ENCODE measurements around the gene CELF4. TPM values are rescaled to one million over a fixed set of nuclear protein-coding genes. Genes with fewer than 3 reads are reported as not detected.
"Not testable (repeated sequence)": the region's sequence is repeated elsewhere in the genome, so short reads cannot be mapped to it uniquely, and the experiment has no call there.

The CELF4 gene
- total and polyA plus RNA-seq, 2 donors: 0.79 TPM

DNA sequence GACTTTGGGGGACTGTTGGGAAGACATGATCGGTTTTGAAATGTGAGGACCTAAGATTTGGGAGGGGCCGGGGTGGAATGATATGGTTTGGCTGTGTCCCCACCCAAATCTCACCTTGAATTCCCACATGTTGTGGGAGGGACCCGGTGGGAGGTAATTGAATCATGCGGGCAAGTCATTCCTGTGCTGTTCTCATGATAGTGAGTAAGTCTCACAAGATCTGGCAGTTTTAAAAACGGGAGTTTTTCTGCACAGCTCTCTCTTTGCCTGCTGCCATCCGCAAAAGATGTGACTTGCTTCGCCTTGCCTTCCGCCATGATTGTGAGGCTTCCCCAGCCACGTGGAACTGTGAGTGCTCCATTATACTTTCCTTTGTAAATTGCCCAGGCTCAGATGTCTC is 207.5 kb downstream of the CELF4 start:
- not testable (repeated sequence) for DNase-seq (ENCODE audit: extremely low spot score); H3K27ac ChIP-seq (ENCODE audit: low read depth); H3K36me3 ChIP-seq (ENCODE audit: insufficient read depth); H3K4me1 ChIP-seq (ENCODE audit: insufficient read depth); H3K4me3 ChIP-seq (ENCODE audit: low read depth, low read length)
- 63% methylated on average over 9 of the region's 9 CpGs for WGBS

DNA sequence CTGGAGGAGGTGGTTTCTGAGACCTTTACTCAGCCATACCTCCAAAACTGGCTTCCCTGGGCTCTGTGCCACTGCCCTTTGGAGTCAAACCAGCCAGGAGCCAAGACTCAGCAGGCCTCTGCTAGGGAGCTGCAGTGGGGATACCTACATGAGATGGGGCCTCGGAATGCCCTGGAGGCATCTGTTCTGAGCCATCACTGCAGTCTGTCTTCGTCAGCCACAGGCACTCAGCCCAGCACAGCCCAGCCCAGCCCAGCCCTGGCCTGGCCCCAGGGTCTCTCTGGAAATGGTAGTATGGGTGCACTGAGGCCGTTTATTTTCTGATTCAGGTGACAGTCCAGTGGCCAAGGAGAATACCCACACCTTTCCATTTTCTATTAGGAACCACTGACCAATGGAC is 209.8 kb downstream of the CELF4 start:
- H3K4me1 ChIP-seq (ENCODE audit: insufficient read depth): no peaks in the 10 kb centered on the region
- H3K36me3 ChIP-seq (ENCODE audit: insufficient read depth): no peaks in the 10 kb centered on the region
- H3K27ac ChIP-seq (ENCODE audit: low read depth): no peak overlapping the region
- no peak overlapping the region for H3K4me3 ChIP-seq (ENCODE audit: low read depth, low read length)
- 75% methylated on average over 3 of the region's 3 CpGs for WGBS
- DNase-seq (ENCODE audit: extremely low spot score): no peak

DNA sequence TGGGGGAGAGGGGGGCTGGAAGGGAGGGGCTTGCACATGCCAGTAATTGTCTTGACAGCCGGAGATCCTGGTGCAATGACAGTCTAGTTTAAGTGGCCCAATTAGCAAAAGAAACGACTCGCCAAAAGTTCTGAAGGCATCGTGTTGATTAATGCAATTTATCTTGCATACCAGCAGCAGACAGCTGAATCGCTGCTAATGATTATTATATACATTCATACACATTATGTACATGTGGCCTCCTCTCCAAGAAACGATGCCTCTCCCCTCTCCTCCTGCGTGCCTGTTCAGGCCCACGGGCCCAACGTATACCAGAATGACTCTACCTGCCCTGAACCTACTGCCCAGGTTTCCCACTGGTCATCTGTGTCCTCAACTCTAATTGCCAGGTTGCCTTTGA is 214.5 kb downstream of the CELF4 start:
- WGBS: 83% methylated on average over 9 of the region's 9 CpGs
- H3K4me1 ChIP-seq (ENCODE audit: insufficient read depth): no peaks in the 10 kb centered on the region
- no peak overlapping the region for H3K4me3 ChIP-seq (ENCODE audit: low read depth, low read length)
- no peaks in the 10 kb centered on the region for H3K36me3 ChIP-seq (ENCODE audit: insufficient read depth)
- no peak overlapping the region for H3K27ac ChIP-seq (ENCODE audit: low read depth)
- no peak for DNase-seq (ENCODE audit: extremely low spot score)

DNA sequence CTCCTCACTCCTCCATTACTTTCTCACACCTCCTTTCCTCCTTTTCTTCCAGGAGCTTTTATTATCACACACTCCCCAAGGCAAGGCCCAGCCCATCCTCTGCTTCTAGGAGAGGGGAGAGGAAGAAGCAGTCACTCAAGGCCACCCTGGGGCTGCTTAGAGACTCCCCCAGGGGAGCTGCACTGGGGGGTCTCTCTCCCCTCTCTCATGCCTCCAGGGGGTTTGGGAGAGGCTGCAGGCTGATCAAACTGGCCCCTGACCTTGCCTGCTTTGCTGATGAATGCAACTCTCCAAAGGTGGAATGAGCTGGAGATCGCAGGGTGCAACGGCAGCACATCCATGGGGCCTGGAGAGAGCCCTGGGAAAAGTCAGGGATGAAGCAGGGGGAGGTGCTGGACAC is 216.9 kb downstream of the CELF4 start:
- DNase-seq (ENCODE audit: extremely low spot score): no peak
- no peaks in the 10 kb centered on the region for H3K36me3 ChIP-seq (ENCODE audit: insufficient read depth)
- no peak overlapping the region for H3K4me3 ChIP-seq (ENCODE audit: low read depth, low read length)
- H3K4me1 ChIP-seq (ENCODE audit: insufficient read depth): no peaks in the 10 kb centered on the region
- H3K27ac ChIP-seq (ENCODE audit: low read depth): no peak overlapping the region
- WGBS: 82% methylated on average over 2 of the region's 2 CpGs

DNA sequence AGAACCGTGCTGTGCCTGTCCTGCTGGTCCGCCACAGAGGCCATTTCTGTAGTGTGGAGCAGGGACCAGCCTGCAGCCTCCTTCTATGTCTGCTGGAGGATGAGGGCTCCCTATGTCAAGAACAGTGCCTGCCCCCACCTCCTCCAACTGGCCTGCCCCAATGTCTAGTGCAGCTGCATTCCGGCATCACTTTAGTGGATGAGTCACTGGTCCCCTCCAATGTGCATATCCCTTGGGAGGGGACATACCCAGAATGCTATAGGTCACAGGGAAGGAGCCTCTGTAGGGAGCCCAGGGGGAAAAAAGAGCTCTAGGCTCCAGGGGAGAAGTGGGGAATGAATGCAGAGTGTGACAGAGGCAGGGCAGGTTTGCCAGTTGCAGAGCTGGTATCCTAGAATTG is 219.6 kb downstream of the CELF4 start:
- 68% methylated on average over 3 of the region's 3 CpGs for WGBS
- no peaks in the 10 kb centered on the region for H3K36me3 ChIP-seq (ENCODE audit: insufficient read depth)
- H3K4me3 ChIP-seq (ENCODE audit: low read depth, low read length): no peak overlapping the region
- H3K4me1 ChIP-seq (ENCODE audit: insufficient read depth): no peaks in the 10 kb centered on the region
- H3K27ac ChIP-seq (ENCODE audit: low read depth): no peak overlapping the region
- DNase-seq (ENCODE audit: extremely low spot score): no peak

DNA sequence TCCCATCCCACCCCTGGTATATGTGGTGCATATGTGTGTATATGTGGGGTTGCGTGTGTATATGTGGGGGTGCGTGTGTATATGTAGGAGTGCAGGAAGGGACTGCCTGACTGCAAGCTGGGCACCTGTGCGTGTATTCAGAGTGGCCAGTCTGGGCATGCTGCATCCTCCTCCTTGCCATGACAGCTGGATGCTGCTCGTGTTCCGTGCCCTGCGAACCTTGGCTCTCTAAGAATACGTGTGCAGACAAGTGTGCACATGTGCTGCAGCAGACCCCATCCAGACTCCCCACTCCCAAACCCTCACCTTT is 222.1 kb downstream of the CELF4 start:
- Histone ChIP-seq H3K36me3 (ENCODE audit: insufficient read depth) (no peaks in the 10 kb centered on the region), H3K27ac (ENCODE audit: low read depth) (no peak overlapping the region), H3K4me1 (ENCODE audit: insufficient read depth) (no peaks in the 10 kb centered on the region), H3K4me3 (ENCODE audit: low read depth, low read length) (no peak overlapping the region)
- no peak for DNase-seq (ENCODE audit: extremely low spot score)
- WGBS: 25% methylated on average over 7 of the region's 7 CpGs

DNA sequence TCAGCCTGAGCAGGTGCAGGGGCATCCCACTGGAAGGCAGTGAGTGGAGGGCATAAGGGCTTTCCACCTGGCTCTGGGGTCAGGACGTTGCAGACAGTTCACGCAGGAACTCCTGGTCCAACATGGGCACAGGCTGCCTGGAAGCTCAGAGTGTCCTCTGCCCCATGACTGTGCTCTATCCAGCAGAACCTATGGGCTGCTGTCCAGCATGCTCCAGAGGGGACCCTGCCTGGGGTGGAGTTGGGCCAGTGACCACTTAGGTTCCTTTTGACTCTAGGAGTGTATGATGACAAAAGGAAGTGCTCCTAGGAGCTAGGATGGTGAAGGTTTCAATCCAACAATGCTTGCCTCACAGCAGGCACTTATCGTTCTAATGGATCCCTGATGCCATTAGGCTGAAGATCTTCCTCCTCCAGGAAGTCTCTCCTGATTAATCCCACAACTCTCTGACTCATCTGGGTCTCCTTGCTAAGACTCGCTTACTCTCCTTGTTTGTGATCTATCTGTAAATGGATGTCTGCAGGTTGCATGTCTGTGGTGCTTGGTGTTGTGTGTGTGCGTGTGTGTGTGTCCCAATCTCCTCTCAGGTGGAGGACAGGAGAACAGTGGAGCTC is 224.0 kb downstream of the CELF4 start:
- Histone ChIP-seq H3K27ac (ENCODE audit: low read depth) (no peak overlapping the region), H3K4me1 (ENCODE audit: insufficient read depth) (no peaks in the 10 kb centered on the region), H3K36me3 (ENCODE audit: insufficient read depth) (no peaks in the 10 kb centered on the region), H3K4me3 (ENCODE audit: low read depth, low read length) (no peak overlapping the region)
- 82% methylated on average over 5 of the region's 5 CpGs for WGBS
- no peak for DNase-seq (ENCODE audit: extremely low spot score)

DNA sequence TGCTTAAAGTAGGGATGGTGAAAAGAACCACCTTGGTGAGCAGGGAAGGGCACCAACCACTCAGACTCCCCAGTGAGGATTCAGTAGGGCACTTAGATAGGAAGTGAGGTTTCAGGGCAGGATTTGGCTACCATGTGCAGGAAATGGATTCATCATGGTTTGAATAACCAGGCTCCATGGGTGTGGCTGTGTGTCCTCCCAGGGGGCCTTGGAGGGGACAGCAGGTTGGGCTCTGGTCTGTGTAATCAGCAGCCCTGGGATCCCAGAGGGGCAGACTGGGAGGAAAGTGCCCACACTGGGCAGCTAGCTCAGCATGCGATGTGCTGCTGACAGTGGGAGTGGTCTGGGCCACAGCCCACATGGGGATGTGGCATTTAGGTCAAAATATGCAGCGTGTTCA is 224.6 kb downstream of the CELF4 start:
- no peak for DNase-seq (ENCODE audit: extremely low spot score)
- H3K4me1 ChIP-seq (ENCODE audit: insufficient read depth): no peaks in the 10 kb centered on the region
- H3K36me3 ChIP-seq (ENCODE audit: insufficient read depth): no peaks in the 10 kb centered on the region
- 70% methylated on average over 2 of the region's 2 CpGs for WGBS
- H3K27ac ChIP-seq (ENCODE audit: low read depth): no peak overlapping the region
- no peak overlapping the region for H3K4me3 ChIP-seq (ENCODE audit: low read depth, low read length)

DNA sequence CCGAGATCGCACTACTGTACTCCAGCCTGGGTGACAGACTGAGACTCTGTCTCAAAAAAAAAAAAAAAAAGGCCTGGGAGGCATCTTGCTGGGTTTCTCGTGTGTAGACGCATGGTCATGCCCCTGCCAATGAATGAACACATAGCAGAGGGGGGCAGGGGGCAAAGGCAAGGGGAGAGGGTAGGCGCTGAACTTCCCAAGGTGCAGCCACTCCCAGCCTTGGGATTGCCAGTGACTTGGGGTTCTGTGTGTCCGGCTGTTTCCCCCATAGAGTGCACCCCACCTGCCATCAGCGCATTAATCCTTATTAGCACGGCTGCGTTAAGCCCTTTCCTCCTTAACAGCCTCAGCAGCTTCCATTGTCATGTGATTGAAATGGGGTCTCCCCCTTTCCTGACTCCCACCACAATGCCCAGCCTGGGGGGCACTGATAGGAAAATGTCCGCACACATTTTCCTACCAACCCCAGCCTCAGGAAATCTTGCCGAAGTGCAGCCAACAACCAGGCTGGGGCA is 225.8 kb downstream of the CELF4 start:
- no peak overlapping the region for H3K27ac ChIP-seq (ENCODE audit: low read depth)
- 65% methylated on average over 11 of the region's 11 CpGs for WGBS
- H3K36me3 ChIP-seq (ENCODE audit: insufficient read depth): no peaks in the 10 kb centered on the region
- DNase-seq (ENCODE audit: extremely low spot score): no peak
- H3K4me3 ChIP-seq (ENCODE audit: low read depth, low read length): no peak overlapping the region
- no peaks in the 10 kb centered on the region for H3K4me1 ChIP-seq (ENCODE audit: insufficient read depth)

DNA sequence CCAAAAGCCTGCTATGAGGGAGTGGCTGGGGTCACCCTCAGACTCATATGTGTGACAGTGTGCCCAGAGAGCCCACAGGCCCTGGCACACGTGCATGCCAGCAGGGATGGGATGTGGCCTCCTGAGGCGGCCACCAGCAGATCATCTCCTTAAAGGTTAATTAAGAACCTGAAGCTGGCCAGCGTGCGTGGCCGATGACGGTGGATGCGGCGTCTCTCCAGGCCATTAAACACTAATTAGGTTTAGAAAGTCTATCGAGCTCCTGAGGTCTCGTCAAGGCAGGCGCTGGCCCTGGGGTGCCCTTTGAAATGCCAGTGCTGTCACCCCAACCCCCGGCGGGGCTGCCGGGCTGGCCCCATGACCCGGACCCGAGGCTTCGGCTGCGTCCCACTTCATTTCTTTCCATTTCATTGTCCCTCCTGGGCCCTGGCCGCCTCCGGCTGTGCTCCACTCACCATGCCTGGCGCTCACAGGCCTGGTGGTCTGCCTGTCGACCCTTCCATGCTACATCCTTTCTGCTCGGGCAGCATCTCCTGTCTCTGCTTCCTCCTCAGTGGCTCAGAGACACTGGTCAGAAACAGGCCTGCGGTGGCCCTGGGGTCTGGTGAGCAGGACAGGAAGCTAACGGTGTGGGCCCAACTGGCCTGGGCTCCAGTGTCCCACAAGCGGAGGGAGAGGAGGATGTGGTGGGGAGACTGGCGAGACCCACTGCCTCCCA is 228.9 kb downstream of the CELF4 start:
- Histone ChIP-seq H3K36me3 (ENCODE audit: insufficient read depth) (no peaks in the 10 kb centered on the region), H3K27ac (ENCODE audit: low read depth) (no peak overlapping the region), H3K4me3 (ENCODE audit: low read depth, low read length) (no peak overlapping the region), H3K4me1 (ENCODE audit: insufficient read depth) (no peaks in the 10 kb centered on the region)
- DNase-seq (ENCODE audit: extremely low spot score): no peak
- 91% methylated on average over 27 of the region's 27 CpGs for WGBS

DNA sequence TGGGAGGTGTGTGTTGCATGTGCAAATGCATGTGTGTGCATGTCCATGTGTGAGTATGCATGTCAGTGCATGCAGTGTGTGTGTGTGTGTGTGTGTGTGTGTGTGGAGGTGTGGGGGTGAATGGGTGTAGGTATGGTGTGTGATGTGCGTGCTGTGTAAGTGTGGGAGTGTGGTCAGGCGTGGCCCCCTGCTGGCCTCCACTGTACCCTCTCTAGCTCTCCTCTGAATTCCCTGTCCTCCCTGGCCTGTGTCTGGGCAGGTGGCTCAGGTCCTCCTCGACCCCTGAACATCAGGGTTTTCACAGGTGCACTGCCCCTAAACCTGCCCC is 230.2 kb downstream of the CELF4 start:
- no peaks in the 10 kb centered on the region for H3K4me1 ChIP-seq (ENCODE audit: insufficient read depth)
- 76% methylated on average over 3 of the region's 3 CpGs for WGBS
- no peak overlapping the region for H3K4me3 ChIP-seq (ENCODE audit: low read depth, low read length)
- no peak overlapping the region for H3K27ac ChIP-seq (ENCODE audit: low read depth)
- H3K36me3 ChIP-seq (ENCODE audit: insufficient read depth): no peaks in the 10 kb centered on the region
- DNase-seq (ENCODE audit: extremely low spot score): no peak

DNA sequence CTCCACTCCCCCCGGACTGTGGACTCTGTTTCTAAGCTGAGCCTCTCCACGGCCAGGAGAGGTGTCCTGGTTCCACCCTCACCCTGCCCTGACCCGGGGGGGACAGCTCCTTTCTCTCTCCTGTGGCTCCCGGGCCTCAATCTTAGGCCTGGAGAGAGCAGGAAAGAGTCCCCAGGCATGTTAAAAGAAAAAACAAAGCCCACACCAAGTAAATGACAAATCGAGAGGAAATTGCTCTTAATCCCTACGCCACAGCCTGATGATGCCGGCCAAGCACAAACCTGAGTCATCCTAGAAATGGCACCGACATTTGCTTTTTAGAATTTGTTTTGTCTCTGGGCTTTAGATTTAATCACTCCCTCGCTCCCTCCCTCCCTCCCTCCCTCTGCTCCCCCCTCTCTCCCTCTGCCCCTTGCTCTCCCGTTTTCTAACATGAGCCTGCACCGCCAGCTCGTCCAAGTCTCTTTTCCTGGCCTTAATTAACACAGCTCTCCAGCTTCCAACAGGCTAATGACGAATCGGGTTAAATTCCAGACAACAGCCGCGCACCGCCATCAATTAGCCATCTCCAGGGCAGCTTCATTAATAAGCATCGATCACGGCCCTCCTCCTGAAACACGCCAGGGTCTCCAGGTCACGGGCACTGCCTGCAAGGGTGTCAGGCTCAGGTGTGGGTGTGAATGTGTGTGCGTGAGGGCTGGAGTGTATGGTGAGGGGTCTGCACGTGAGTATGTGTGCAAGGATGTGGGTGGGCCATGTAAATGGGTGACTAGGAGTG is 230.8 kb downstream of the CELF4 start:
- DNase-seq (ENCODE audit: extremely low spot score): no peak
- Histone ChIP-seq H3K27ac (ENCODE audit: low read depth) (no peak overlapping the region), H3K4me3 (ENCODE audit: low read depth, low read length) (no peak overlapping the region), H3K4me1 (ENCODE audit: insufficient read depth) (no peaks in the 10 kb centered on the region), H3K36me3 (ENCODE audit: insufficient read depth) (no peaks in the 10 kb centered on the region)
- WGBS: 60% methylated on average over 23 of the region's 23 CpGs

DNA sequence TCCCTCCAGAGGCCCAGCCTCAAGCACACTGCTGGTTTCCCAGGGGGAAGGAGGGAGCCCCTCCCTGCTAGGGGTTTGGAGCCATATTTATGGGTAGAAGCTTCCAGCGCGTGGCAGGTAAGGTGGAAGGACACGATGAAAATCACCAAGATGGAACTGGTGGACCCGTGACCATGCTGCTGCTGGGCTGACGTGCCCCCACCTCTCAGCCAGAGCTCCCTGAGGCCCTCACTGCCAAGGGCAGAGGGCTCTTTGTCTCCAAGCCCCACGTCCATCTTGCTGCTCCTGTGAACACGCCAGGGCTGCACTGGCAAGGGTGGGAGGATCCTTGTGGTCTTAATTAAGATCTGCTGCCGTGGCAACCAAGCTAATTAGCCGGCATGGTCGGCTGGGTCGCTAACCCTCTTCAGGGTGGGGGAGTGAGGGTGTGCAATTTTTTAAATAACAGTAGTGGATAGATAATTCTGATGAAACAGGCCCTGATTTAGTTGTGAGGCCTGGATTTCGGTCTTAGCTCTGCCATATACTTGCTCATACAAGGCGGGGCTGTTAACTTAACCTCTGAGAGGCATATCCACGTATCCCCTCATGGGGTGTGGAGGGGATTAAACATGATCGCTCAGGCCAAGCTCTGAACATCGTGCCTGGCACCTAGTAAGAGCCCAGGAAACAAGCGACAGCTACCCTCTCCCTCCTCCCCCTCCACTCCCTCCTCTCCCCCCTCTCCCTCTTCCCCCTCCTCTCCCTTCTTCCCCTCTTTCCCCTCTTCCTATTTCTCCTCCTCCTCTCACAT is 232.8 kb downstream of the CELF4 start:
- H3K36me3 ChIP-seq (ENCODE audit: insufficient read depth): no peaks in the 10 kb centered on the region
- H3K4me3 ChIP-seq (ENCODE audit: low read depth, low read length): no peak overlapping the region
- DNase-seq (ENCODE audit: extremely low spot score): no peak
- H3K4me1 ChIP-seq (ENCODE audit: insufficient read depth): no peaks in the 10 kb centered on the region
- WGBS: 72% methylated on average over 17 of the region's 17 CpGs
- H3K27ac ChIP-seq (ENCODE audit: low read depth): no peak overlapping the region

Measured in urinary bladder (tissue), 4 donors.